ENCODE data around the gene ZNF358. TPM values are rescaled to one million over a fixed set of nuclear protein-coding genes. Genes with fewer than 3 reads are reported as not detected.

The ZNF358 gene
- total RNA-seq, 1 donor from 2014 or later, result 163 TPM

DNA sequence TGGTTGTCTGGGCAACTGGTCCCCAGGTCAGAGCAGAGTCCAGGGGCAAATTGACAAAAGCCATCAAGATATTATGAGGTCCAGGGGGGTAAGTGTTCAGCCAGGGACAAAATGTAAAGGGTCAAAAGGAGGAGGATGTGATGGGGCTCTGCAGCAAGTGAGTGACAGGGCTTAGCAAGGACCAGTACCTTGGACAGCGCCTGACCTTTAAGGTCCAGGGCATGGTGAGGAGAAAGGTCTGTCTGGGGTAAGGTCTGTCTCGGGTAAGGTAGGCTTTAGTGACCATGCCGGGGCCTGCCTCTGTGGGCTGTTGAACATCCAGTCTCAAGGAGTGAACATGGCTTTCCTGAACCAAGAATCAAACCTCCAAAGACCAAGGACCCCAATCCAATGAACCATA, 6.3 kb upstream of the ZNF358 start:
- DNase-seq (ENCODE audit: low spot score in 2 of 2), result no peak

DNA sequence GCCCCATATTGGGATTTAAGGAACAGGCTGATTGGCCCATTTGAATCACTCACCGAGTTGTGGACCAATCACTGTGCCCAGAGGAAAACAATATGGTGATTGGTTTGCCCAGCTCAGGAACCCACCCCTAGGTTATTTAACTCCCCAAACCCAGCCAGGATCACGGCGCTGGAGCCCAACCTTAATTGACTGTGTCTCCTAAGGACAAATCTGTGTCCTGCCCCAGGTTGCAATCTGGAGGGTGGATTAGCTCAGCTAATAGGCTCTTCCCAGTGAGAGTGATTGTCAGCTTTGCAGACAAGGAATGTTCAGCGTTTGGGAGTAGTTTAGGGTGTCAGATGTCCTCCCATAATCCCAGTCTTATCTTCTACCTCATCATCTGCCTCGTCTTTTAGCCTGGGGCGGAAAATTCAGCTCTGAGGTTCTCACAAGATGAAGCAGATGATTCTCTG, 3.5 kb upstream of the ZNF358 start:
- TF ChIP-seq, protein P1, sequence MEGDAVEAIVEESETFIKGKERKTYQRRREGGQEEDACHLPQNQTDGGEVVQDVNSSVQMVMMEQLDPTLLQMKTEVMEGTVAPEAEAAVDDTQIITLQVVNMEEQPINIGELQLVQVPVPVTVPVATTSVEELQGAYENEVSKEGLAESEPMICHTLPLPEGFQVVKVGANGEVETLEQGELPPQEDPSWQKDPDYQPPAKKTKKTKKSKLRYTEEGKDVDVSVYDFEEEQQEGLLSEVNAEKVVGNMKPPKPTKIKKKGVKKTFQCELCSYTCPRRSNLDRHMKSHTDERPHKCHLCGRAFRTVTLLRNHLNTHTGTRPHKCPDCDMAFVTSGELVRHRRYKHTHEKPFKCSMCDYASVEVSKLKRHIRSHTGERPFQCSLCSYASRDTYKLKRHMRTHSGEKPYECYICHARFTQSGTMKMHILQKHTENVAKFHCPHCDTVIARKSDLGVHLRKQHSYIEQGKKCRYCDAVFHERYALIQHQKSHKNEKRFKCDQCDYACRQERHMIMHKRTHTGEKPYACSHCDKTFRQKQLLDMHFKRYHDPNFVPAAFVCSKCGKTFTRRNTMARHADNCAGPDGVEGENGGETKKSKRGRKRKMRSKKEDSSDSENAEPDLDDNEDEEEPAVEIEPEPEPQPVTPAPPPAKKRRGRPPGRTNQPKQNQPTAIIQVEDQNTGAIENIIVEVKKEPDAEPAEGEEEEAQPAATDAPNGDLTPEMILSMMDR (IDR thresholded peaks at IDR 0.05), result no peak
- Histone ChIP-seq H3K27me3 (no peaks in the 10 kb centered on the region), H3K9me3 (no peaks in the 10 kb centered on the region), H3K36me3 (no peaks in the 10 kb centered on the region), H3K4me1 (peaks cover 6 to 14% of the 10 kb centered on the region in 2 donors), H3K4me3 (no peak overlapping the region), H3K27ac (no peak overlapping the region)
- no peak for DNase-seq (ENCODE audit: low spot score in 2 of 2)
- intact Hi-C loops (cut with DNase I), result loop anchor here (10.0 kb wide), 2 partner anchors 278 to 778 kb away; partner anchors contain the start of genes GPR108 and TRIP10

More for the DNA sequence above, 6.3 kb upstream of the ZNF358 start:
- Histone ChIP-seq H3K27me3 (no peaks in the 10 kb centered on the region), H3K9me3 (no peaks in the 10 kb centered on the region), H3K27ac (no peak overlapping the region), H3K36me3 (no peaks in the 10 kb centered on the region), H3K4me1 (peaks cover 0 to 7% of the 10 kb centered on the region in 2 donors), H3K4me3 (no peak overlapping the region)
- TF ChIP-seq, protein P1 (IDR thresholded peaks at IDR 0.05), result no peak
- intact Hi-C loops (cut with DNase I), result loop anchor here (10.0 kb wide), 2 partner anchors 275 to 775 kb away; partner anchors contain the start of genes GPR108 and TRIP10

DNA sequence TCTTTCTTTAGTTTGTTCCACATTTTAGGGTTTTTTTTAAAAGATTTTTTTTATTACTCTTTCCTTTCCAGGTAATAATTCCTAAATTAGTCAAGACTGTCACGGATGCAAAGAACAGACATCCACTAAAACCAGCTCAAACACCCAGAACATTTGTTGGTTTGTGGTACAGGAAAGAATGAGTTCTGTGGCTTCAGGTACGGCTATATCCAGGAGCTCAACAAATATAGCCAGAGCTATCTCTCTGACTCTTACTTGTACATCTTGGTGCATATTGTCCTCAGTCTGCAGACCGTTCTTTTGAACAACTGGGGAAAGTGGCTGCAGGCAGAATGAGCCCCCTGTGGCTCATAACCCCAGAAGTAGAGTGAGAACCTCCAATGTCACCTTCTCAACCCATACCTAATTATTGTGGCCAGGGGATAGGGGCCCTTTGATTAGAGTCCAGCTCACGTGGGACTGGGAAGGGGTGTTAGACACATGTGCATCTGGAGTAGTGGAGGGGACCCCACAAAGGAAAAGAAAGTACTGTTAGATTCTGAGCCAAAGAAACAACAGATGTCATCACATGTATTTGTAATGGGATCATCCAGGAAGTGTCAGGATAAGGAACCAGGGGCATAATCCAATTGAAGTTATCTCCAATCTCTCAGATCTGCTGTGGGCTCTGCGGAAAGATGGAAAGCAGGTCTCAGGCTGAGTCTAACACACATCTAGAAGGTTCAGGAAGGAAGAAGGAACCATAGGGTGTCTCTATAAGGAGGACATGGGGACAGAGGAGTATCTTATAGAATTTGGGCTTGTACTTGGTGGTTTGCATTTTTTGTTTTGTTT, 1.9 kb upstream of the ZNF358 start:
- TF ChIP-seq, protein P1 (IDR thresholded peaks at IDR 0.05), result no peak
- Histone ChIP-seq H3K27me3 (no peaks in the 10 kb centered on the region), H3K4me3 (peak overlapping the region in 1 of 2 donors; percentile 97), H3K27ac (peak overlapping the region; percentile 90 to 96), H3K9me3 (no peaks in the 10 kb centered on the region), H3K36me3 (no peaks in the 10 kb centered on the region), H3K4me1 (peaks cover 6 to 18% of the 10 kb centered on the region in 2 donors)
- no peak for DNase-seq (ENCODE audit: low spot score in 2 of 2)
- intact Hi-C loops (cut with DNase I), result loop anchor here (10.0 kb wide), 2 partner anchors 279 to 779 kb away; partner anchors contain the start of genes GPR108 and TRIP10

DNA sequence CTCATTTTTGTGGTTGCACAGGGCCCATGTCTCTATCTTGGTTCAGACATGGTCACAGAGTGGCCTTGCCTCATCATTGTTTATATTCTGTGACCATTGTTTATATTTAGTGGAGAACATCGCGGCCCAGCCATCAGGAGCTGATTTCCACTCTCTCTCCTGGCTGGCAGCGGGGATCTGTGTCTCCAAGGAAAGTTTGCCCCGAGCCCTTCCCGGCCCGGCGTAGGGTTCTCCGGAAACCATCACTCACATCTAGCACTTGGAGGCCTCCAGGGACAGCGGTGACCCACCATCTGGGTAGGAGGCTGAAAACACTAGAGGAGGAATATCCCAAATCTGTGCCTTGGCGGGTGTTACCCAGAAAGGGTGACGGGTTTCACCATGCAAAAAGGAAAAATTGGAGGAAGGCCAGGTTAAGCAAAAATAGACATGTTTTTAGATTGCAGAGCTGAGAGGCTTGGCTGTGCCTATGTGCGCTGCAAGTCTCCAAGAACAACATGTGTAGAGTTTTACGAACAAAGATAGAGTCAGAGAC, 726 bp upstream of the ZNF358 start:
- H3K36me3 ChIP-seq, result peaks cover 9 to 11% of the 10 kb centered on the region in 2 donors
- peaks cover 6 to 18% of the 10 kb centered on the region in 2 donors for H3K4me1 ChIP-seq
- no peaks in the 10 kb centered on the region for H3K9me3 ChIP-seq
- no peaks in the 10 kb centered on the region for H3K27me3 ChIP-seq
- peak; percentile 66 to 94 for DNase-seq (ENCODE audit: low spot score in 2 of 2)
- TF ChIP-seq, protein P1 (IDR thresholded peaks at IDR 0.05), result no peak
- peak overlapping the region in 1 of 2 donors; percentile 97 for H3K4me3 ChIP-seq
- intact Hi-C loops (cut with DNase I), result loop anchor here (1.0 to 10.0 kb wide), 4 partner anchors 19 to 780 kb away; partner anchors contain the start of genes GPR108 and TRIP10
- H3K27ac ChIP-seq, result peak overlapping the region; percentile 90 to 96

DNA sequence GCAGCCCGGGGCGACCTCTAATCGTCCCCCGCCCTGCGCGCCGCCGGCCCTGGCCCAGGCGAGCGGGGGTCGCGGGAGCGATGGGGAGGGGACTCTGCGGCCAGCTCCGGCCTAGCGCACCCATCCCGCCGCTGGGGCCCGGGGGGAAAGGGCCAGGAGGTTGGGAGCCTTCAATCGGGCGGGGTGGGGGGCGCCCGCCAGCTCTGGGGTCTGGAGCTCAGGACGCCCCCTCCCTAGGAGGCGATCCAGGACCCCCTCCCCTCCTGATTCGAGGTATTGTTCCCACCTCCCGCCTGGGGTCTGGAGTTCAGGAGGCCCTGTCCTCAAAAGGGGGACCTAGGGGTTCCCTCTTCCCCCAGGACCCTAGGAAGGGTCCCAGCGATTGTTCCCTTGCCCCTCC, 430 bp downstream of the ZNF358 start:
- no peak for DNase-seq (ENCODE audit: low spot score in 2 of 2)
- Histone ChIP-seq H3K4me1 (peaks cover 6 to 26% of the 10 kb centered on the region in 2 donors), H3K27me3 (no peaks in the 10 kb centered on the region), H3K36me3 (peaks cover 12 to 14% of the 10 kb centered on the region in 2 donors), H3K4me3 (peak overlapping the region; percentile 70 to 97), H3K9me3 (no peaks in the 10 kb centered on the region), H3K27ac (peak overlapping the region; percentile 86 to 96)
- TF ChIP-seq, protein P1 (IDR thresholded peaks at IDR 0.05), result no peak
- intact Hi-C loops (cut with DNase I), result loop anchor here (10.0 kb wide), 2 partner anchors 282 to 782 kb away; partner anchors contain the start of genes GPR108 and TRIP10

All from ascending aorta (tissue), 2 donors.